ENCODE results near the gene PTRH1.

PTRH1 gene

DNA sequence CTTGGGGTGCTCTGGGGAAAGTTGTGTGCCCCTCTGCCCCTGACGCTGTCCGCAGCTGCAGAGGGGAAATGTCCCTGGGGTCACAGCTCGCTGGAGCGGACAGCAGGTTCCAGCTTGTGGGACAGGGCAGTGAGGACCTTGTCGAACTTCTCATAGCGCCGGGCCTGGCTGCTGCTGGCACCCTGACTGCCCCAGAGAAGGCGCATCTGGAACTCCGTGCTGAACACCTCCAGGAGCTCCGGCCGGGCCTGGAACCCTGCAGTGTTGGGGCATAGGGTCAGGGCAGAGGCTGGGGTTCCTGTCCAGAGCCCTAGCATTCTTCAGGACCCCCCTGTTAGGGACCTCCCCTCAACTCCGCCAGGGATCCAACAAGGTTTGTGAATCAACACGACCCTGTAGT lies 23.2 kb upstream of the PTRH1 start:
- H3K27ac ChIP-seq, result peak overlapping the region; percentile 34; the same call in 1 of the 2 replicates
- TF ChIP-seq, protein P1, sequence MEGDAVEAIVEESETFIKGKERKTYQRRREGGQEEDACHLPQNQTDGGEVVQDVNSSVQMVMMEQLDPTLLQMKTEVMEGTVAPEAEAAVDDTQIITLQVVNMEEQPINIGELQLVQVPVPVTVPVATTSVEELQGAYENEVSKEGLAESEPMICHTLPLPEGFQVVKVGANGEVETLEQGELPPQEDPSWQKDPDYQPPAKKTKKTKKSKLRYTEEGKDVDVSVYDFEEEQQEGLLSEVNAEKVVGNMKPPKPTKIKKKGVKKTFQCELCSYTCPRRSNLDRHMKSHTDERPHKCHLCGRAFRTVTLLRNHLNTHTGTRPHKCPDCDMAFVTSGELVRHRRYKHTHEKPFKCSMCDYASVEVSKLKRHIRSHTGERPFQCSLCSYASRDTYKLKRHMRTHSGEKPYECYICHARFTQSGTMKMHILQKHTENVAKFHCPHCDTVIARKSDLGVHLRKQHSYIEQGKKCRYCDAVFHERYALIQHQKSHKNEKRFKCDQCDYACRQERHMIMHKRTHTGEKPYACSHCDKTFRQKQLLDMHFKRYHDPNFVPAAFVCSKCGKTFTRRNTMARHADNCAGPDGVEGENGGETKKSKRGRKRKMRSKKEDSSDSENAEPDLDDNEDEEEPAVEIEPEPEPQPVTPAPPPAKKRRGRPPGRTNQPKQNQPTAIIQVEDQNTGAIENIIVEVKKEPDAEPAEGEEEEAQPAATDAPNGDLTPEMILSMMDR (conservative IDR thresholded peaks at IDR 0.05), result no peak

DNA sequence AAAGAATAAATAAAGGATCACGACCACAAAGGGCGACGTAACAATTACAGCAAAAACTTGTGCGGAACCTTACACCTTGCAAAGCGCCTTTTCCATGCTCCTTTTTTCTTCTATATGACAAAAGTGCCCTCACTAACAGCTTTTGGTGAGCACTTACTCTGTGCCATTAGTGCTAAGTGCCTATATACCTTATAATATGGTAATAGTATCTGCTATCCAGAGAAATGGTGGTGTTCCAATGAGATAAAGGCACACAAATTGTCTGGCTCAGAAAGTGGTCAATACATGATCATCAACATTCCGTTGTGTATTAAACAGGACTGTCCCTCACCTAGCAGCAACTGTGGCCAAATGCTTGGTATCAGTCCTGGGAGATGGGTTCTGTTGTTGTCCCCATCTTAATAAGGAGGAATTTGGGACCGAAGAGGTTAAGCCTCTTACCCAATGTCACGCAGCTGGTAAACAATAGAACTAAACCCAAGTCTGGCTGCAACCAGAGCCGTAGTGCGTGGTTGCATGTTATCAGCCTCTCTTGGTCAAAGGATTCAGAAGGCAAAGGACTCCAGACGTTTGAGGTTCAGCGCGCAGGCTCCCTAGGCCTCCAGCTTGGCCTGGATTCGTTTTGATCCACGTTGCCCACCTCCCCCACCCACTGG lies 20.2 kb upstream of the PTRH1 start:
- TF ChIP-seq, protein P1 (conservative IDR thresholded peaks at IDR 0.05), result peak; percentile 48
- peak overlapping the region; percentile 91 for H3K27ac ChIP-seq

DNA sequence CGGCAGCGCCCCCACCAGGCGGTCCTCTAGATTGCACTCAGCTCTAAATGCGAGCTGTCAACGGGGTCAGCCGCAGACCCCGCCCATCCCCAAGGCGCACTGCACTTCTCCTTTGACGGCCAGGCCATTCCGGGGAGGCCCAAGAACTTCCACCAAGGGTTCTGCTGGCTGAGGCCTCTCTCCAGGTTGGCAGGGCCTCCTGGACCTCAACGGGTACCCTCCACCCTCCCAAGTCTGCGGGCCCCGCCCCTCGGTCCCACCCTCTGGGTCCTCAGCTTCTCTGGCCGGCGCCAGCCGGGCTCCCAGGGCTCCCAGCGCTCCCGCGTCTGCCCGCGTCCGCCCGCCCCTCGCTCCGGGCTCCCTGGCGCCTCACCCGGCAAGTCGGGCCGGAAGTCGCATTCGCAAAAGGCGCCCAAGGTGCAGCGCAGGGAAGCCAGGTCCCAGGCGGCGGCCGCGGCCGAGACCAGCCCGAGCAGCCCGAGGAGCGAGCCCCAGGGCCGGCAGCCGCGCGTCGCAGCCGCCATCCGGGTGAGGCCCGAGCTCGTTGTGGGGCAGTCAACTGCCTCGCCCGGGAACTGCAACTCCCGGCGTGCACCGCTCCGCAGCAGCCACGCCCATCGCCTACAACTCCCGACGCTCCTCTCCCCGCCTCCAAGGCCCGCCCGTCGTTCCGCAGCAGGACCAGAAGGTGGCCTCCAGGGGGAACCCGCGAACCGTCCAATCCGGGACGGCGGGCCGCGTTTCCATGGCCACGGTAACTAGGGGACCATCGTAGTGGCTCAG lies 19.5 kb upstream of the PTRH1 start, which contains the start of gene TOR2A:
TOR2A (minus strand) TSS at position 548 of the 783 bp plus-strand sequence; CDS start at position 524, 24 bp downstream.
- H3K27ac ChIP-seq, result peak within 1 kb of the TSS; percentile 91
- TF ChIP-seq, protein P1 (conservative IDR thresholded peaks at IDR 0.05), result peak; percentile 93

DNA sequence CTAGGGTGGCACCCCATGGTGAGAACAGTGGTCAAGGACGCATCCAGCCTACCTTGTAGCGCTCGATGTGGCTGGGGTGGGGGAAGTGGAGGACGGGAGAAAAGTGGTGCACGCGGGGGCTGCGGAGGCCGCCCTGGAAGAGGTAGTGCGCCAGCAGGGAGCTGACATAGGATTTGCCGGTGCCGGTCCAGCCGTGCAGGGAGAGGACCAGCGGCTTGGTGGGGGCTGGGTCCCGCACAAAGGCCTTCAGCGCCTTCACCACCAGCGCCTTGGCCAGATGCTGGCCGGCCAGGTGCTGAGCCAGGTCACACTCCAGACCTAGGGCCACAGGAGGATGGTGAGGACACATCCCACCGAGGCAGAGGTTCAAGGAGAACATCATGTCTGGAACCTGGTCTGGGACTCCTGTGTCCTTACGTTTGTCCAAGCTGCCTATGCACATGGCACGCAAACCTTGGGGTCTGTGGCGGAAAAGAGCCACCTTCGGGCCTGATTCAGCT lies 18.8 kb upstream of the PTRH1 start:
- H3K27ac ChIP-seq, result peak overlapping the region; percentile 91
- TF ChIP-seq, protein P1 (conservative IDR thresholded peaks at IDR 0.05), result peak; percentile 80

DNA sequence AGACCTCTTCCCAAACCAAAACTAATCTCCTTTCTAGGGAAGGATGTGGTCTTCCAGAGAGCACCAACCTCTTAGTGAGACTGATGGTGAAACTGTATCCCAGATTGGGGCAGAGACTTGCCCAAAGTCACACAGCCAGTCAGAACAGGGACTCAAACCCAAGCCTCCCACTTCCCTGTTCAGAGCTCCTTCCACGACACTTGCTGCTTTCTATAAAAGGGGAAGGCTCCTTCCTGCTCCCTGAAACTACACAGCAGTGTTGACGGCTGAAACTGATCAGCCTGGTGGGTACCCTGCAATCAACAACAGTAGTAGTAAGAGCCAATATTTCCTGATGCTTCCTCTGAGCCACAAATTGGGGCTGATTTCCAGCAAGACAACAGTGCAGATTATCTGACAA lies 18.2 kb upstream of the PTRH1 start:
- TF ChIP-seq, protein P1 (conservative IDR thresholded peaks at IDR 0.05), result no peak
- H3K27ac ChIP-seq, result peak overlapping the region; percentile 91; the same call in 1 of the 2 replicates

DNA sequence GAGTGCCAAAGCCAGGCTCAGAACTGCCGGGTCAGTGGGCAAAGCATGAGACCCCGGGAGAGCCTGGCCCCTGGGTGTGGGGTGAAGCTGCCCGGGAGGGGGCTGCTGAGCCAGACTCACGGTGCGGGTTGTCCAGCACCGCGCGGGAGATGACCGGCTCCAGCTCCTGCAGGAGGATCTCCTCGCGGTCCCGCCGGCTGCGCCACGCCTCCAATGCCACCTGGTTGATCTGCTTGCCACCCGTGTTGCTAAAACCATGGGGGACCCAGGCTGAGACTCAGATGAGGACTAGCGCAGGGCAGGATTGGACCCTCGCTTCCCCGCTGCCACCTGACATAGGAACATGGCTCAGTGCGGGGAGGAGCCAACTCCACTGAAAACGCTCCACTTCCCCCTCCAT lies 17.0 kb upstream of the PTRH1 start:
- TF ChIP-seq, protein P1 (conservative IDR thresholded peaks at IDR 0.05), result no peak
- no peak overlapping the region for H3K27ac ChIP-seq

DNA sequence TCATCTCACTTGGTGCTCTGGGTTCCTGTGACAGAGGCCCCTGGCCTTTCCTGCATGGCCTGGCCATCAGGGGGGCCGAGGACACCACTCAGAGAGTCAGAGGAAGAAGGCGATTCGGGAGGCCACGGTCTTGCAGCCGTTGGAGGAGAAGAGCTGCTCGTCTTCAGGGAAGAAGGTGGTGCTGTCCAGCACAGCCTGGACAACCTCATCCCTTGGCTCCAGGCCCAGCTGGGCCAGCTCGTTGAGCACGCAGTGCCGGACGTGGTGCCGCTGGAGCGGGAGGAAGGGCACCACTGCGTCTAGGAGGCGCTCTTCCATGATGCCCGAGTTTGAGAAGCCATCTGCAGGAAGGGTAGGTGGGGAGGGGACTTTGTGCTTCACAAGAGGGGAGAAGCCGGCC lies 16.5 kb upstream of the PTRH1 start:
- no peak overlapping the region for H3K27ac ChIP-seq
- TF ChIP-seq, protein P1 (conservative IDR thresholded peaks at IDR 0.05), result no peak

All from VCaP (cell line).